ENCODE results near the gene SLC47A1. TPM values are rescaled to one million over a fixed set of nuclear protein-coding genes. Genes with fewer than 3 reads are reported as not detected.

The SLC47A1 gene
- polyA plus RNA-seq, 1 donor (not counting 4 experiments of a cell fraction or from before 2014, with no cell fraction given): 0.07 TPM

GRCh38 chr17:19539841-19540311 is 6.2 kb downstream of the SLC47A1 start:
- peaks cover 71% of the 10 kb centered on the region for H3K27me3 ChIP-seq (ENCODE audit: control insufficient read depth, extremely low read depth, insufficient read depth, low read length)
- H3K4me2 ChIP-seq (ENCODE audit: control insufficient read depth, extremely low read depth, insufficient read depth, low read depth, low read length): no peak overlapping the region
- H4K20me1 ChIP-seq (ENCODE audit: control insufficient read depth, extremely low read depth, insufficient read depth, low read length): peaks cover 3% of the 10 kb centered on the region
- H3K27ac ChIP-seq (ENCODE audit: control insufficient read depth, insufficient read depth, low read length): no peak overlapping the region
- FAIRE-seq: no peak
- no peaks in the 10 kb centered on the region for H3K79me2 ChIP-seq (ENCODE audit: control insufficient read depth, insufficient read depth, low read length)
- TF ChIP-seq EZH2 (IDR thresholded peaks at IDR 0.05; ENCODE audit: low read length) (no peak), CTCF (optimal IDR thresholded peaks at IDR 0.05 in 1 of 3, IDR thresholded peaks at IDR 0.05 in 1 of 3, conservative IDR thresholded peaks at IDR 0.05 in 1 of 3; ENCODE audit: extremely low read depth in 1 of 3, insufficient read depth in 2 of 3, low read length in 3 of 3) (no peak)
- H3K4me1 ChIP-seq (ENCODE audit: control insufficient read depth, extremely low read depth, insufficient read depth, low read length): peaks cover under 1% of the 10 kb centered on the region
- no peak overlapping the region for H3K9ac ChIP-seq (ENCODE audit: control insufficient read depth, extremely low read depth, insufficient read depth, low read length)
- H3K36me3 ChIP-seq (ENCODE audit: control insufficient read depth in 2 of 2, extremely low read depth in 1 of 2, insufficient read depth in 2 of 2, low read length in 2 of 2): no peaks in the 10 kb centered on the region
- H3K9me1 ChIP-seq (ENCODE audit: control insufficient read depth, extremely low read depth, insufficient read depth, low read length): no peaks in the 10 kb centered on the region
- H3K9me3 ChIP-seq (ENCODE audit: control insufficient read depth, low read depth, low read length): no peaks in the 10 kb centered on the region
- no peak overlapping the region for H2AFZ ChIP-seq (ENCODE audit: control insufficient read depth, low read length)
- no peak overlapping the region for H3K4me3 ChIP-seq (ENCODE audit: control insufficient read depth in 2 of 3, extremely low read depth in 1 of 3, insufficient read depth in 2 of 3, low read depth in 1 of 3, low read length in 3 of 3)
- DNase-seq (ENCODE audit: low read depth, low spot score): no peak
- dilution Hi-C loops (cut with MboI; ENCODE audit: extremely low pct_ligation_motif_present, low sequenced_read_pairs): no loop called here

DNA sequence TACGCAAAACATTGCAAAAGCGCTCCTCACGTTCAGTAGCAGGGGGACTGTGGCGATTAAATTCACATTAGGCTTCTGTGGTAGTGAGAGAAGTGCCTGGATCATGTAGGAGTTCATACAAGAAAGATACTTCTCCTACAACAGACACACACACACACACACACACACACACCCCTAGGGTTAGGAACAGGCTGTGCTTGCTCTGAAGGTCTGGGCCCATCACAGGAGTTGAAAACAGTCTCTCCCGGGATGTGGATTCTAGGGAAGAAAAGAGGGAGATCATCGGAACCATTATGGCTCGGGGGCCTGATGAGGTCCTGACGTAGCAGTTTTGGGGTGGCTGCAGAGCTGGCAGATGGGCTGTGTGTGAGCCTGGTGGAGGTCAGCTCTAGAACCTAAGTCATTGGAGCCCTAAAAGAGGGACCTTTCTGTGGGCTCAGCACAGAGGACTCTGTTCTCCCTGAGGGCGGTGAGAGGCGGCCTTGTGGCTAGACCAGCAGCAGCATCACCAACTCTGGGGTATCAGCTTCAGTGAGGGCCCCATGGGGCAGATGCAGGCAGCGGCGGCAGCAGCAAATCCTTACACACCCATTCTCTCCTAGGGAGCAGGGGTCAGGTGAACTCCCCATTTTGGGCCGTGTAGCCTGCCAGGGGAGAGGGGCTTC is 7.2 kb downstream of the SLC47A1 start:
- no peaks in the 10 kb centered on the region for H3K9me1 ChIP-seq (ENCODE audit: control insufficient read depth, extremely low read depth, insufficient read depth, low read length)
- H3K27me3 ChIP-seq (ENCODE audit: control insufficient read depth, extremely low read depth, insufficient read depth, low read length): peaks cover 63% of the 10 kb centered on the region
- no peak overlapping the region for H3K27ac ChIP-seq (ENCODE audit: control insufficient read depth, insufficient read depth, low read length)
- no peak overlapping the region for H3K9ac ChIP-seq (ENCODE audit: control insufficient read depth, extremely low read depth, insufficient read depth, low read length)
- H3K9me3 ChIP-seq (ENCODE audit: control insufficient read depth, low read depth, low read length): no peaks in the 10 kb centered on the region
- H3K79me2 ChIP-seq (ENCODE audit: control insufficient read depth, insufficient read depth, low read length): no peaks in the 10 kb centered on the region
- dilution Hi-C loops (cut with MboI; ENCODE audit: extremely low pct_ligation_motif_present, low sequenced_read_pairs): no loop called here
- no peak overlapping the region for H2AFZ ChIP-seq (ENCODE audit: control insufficient read depth, low read length)
- FAIRE-seq: no peak
- H4K20me1 ChIP-seq (ENCODE audit: control insufficient read depth, extremely low read depth, insufficient read depth, low read length): peaks cover 3% of the 10 kb centered on the region
- H3K4me1 ChIP-seq (ENCODE audit: control insufficient read depth, extremely low read depth, insufficient read depth, low read length): no peaks in the 10 kb centered on the region
- no peak overlapping the region for H3K4me2 ChIP-seq (ENCODE audit: control insufficient read depth, extremely low read depth, insufficient read depth, low read depth, low read length)
- TF ChIP-seq CTCF (optimal IDR thresholded peaks at IDR 0.05 in 1 of 3, IDR thresholded peaks at IDR 0.05 in 1 of 3, conservative IDR thresholded peaks at IDR 0.05 in 1 of 3; ENCODE audit: extremely low read depth in 1 of 3, insufficient read depth in 2 of 3, low read length in 3 of 3): no peak
- no peak for TF ChIP-seq EZH2 (IDR thresholded peaks at IDR 0.05; ENCODE audit: low read length)
- no peak overlapping the region for H3K4me3 ChIP-seq (ENCODE audit: control insufficient read depth in 2 of 3, extremely low read depth in 1 of 3, insufficient read depth in 2 of 3, low read depth in 1 of 3, low read length in 3 of 3)
- no peak for DNase-seq (ENCODE audit: low read depth, low spot score)
- H3K36me3 ChIP-seq (ENCODE audit: control insufficient read depth in 2 of 2, extremely low read depth in 1 of 2, insufficient read depth in 2 of 2, low read length in 2 of 2): no peaks in the 10 kb centered on the region
